Peyer's patch (tissue), 4 donors: ENCODE results near the gene RFPL1. TPM values are rescaled to one million over a fixed set of nuclear protein-coding genes. Genes with fewer than 3 reads are reported as not detected.
"Not testable (repeated sequence)": the region's sequence is repeated elsewhere in the genome, so short reads cannot be mapped to it uniquely, and the experiment has no call there.

Experiments used
- DNase-seq, 3 donors: peaks; one replicate each; pipeline ENCODE4 v3.0.0-alpha.2; 2017 to 2019
- H3K27ac ChIP-seq, 4 donors: fragments of 200-600 bp; sonication (generic); one replicate each; pipeline ENCODE4 v1.5.1; 2016 to 2019
- H3K27me3 ChIP-seq, 2 donors: fragments of 200-600 bp; sonication (generic); one replicate each; pipeline ENCODE4 v1.5.1; 2019
- H3K36me3 ChIP-seq, 3 donors: fragments of 200-600 bp; sonication (generic); one replicate each; pipeline ENCODE4 v1.5.1; 2016 to 2019
- H3K4me1 ChIP-seq, 4 donors: fragments of 200-600 bp; sonication (generic); one replicate each; pipeline ENCODE4 v1.5.1; 2016 to 2019
- H3K4me3 ChIP-seq, 4 donors: fragments of 200-600 bp; sonication (generic); 1 replicate in 3 of 4; 2 replicates in 1 of 4; pipeline ENCODE4 v1.5.1; 2016 to 2019; ENCODE audit warnings: mild to moderate bottlenecking in 1 of 4
- H3K9me3 ChIP-seq, 4 donors: fragments of 200-600 bp; sonication (generic); one replicate each; pipeline ENCODE4 v1.5.1; 2016 to 2019; ENCODE audit warnings: mild to moderate bottlenecking in 1 of 4
- POLR2A ChIP-seq, 2 donors: fragments of 450-650 bp; IDR thresholded peaks; one replicate each; pipeline ENCODE4 v1.5.1; 2017; ENCODE audit warnings: antibody characterized with exemption in 2 of 2, mild to moderate bottlenecking in 2 of 2, moderate library complexity in 2 of 2
- total RNA-seq, 4 donors: library from RNA; depleted of rRNA; stranded (reverse); fragments of >200 nt; gene quantifications; one replicate each; pipeline ENCODE4 v1.1.0, GENCODE V29; 2016
- TF ChIP-seq, protein P1 (sequence below), 6 experiments: fragments of 450-650 bp in 4 of 6; fragments of 200-600 bp in 2 of 6; sonication (generic) in 1 of 6; IDR thresholded peaks; one replicate each; pipeline ENCODE4 v1.5.1; 2017 to 2019; ENCODE audit warnings: antibody characterized with exemption in 6 of 6, mild to moderate bottlenecking in 3 of 6, moderate library complexity in 1 of 6

The RFPL1 gene
- not detected for total RNA-seq

DNA sequence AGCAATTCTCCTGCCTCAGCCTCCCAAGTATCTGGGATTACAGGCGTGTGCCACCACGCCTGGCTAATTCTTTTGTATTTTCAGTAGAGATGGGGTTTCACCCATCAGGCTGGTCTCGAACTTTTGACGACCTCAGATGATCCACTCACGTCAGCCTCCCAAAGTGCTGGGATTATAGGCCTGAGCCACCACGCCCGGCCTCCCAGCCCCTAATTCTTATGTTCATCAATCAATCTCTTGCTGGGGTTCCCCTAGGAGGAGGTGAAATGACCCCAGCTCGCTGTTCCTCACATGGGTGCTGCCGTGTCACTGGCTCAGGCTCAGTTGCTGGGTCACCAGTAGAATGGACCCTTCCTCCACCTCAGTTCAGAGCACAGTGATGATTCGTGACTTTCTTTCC is at the start of gene RFPL1:
RFPL1 (plus strand) TSS at position 301 of the 400 bp plus-strand sequence.
- H3K4me1 ChIP-seq, H3K27me3 ChIP-seq, H3K36me3 ChIP-seq, H3K4me3 ChIP-seq, DNase-seq, H3K9me3 ChIP-seq, H3K27ac ChIP-seq: not testable (repeated sequence)

DNA sequence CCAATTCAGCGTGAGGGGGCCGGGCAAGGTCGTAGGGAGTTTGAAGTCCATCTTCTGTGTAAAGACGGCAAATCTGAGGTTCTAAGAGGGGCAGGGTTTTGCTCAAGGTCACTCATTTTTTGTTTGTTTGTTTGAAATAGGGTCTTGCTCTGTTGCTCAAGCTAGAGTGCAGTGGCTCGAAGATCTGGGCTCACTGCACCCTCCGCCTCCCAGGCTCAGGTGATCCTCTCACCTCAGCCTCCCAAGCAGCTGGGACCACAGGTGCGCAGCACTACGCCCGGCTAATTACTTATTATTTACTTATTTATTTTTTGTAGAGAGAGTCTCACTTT is 49.7 kb upstream of the RFPL1 start:
- H3K9me3 ChIP-seq, result no peaks in the 10 kb centered on the region
- H3K4me1 ChIP-seq, result peaks cover 0 to 52% (median 23%) of the 10 kb centered on the region in 4 donors
- H3K4me3 ChIP-seq, result peak overlapping the region; percentile 67 to 92 (median 80)
- DNase-seq, result no peak
- TF ChIP-seq POLR2A (IDR thresholded peaks at IDR 0.05), result no peak
- TF ChIP-seq, protein P1, sequence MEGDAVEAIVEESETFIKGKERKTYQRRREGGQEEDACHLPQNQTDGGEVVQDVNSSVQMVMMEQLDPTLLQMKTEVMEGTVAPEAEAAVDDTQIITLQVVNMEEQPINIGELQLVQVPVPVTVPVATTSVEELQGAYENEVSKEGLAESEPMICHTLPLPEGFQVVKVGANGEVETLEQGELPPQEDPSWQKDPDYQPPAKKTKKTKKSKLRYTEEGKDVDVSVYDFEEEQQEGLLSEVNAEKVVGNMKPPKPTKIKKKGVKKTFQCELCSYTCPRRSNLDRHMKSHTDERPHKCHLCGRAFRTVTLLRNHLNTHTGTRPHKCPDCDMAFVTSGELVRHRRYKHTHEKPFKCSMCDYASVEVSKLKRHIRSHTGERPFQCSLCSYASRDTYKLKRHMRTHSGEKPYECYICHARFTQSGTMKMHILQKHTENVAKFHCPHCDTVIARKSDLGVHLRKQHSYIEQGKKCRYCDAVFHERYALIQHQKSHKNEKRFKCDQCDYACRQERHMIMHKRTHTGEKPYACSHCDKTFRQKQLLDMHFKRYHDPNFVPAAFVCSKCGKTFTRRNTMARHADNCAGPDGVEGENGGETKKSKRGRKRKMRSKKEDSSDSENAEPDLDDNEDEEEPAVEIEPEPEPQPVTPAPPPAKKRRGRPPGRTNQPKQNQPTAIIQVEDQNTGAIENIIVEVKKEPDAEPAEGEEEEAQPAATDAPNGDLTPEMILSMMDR (IDR thresholded peaks at IDR 0.05), result peak in 1 of 6 experiments; percentile 2
- H3K36me3 ChIP-seq, result no peaks in the 10 kb centered on the region
- peak overlapping the region; percentile 76 to 95 (median 88) for H3K27ac ChIP-seq
- no peaks in the 10 kb centered on the region for H3K27me3 ChIP-seq

DNA sequence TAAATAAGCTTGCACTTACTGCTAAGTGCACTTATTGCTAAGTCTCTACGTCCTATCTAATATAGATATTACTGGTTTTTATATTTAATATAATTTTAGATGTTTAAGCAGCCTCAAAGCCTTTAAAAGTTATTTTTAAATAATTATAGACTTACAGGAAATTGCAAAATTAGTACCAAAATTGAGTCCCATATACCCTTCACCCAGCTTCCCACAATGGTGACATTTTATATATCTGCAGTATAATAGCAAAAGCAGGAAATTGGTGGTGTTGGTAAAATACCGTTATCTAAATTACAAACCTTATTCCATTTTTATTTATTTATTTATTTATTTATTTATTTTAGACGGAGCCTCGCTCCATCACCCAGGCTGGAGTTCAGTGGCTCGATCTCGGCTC is 48.1 kb upstream of the RFPL1 start:
- no peaks in the 10 kb centered on the region for H3K9me3 ChIP-seq
- peaks cover 0 to 45% (median 11%) of the 10 kb centered on the region in 4 donors for H3K4me1 ChIP-seq
- no peak overlapping the region for H3K27ac ChIP-seq
- no peak for DNase-seq
- TF ChIP-seq, protein P1 (IDR thresholded peaks at IDR 0.05), result no peak
- TF ChIP-seq POLR2A (IDR thresholded peaks at IDR 0.05), result no peak
- no peaks in the 10 kb centered on the region for H3K36me3 ChIP-seq
- no peak overlapping the region for H3K4me3 ChIP-seq
- no peaks in the 10 kb centered on the region for H3K27me3 ChIP-seq

DNA sequence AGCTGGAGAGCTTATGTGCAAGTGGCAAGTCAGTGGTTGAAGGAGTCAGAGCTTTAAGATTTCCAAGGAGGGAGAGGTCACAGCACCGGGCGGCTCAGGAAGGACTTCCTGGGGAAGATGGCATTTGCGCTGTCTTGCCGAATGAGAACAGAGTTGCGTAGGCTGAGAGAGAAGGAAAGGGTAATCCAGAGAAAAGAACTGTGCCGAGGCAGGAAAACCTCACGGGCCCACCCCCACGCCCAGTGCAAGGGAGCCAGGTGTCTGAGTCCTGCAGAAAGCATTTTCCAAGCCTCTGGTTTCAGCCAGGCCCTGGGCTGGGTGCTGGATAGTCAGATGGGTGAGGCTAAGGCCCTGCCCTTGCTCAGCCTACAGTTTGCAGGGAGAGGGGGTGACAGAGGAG is 46.8 kb upstream of the RFPL1 start:
- no peaks in the 10 kb centered on the region for H3K36me3 ChIP-seq
- H3K27me3 ChIP-seq, result no peaks in the 10 kb centered on the region
- no peak for DNase-seq
- no peaks in the 10 kb centered on the region for H3K9me3 ChIP-seq
- peaks cover 0 to 36% (median 4%) of the 10 kb centered on the region in 4 donors for H3K4me1 ChIP-seq
- H3K27ac ChIP-seq, result no peak overlapping the region
- H3K4me3 ChIP-seq, result no peak overlapping the region
- no peak for TF ChIP-seq POLR2A (IDR thresholded peaks at IDR 0.05)
- TF ChIP-seq, protein P1 (IDR thresholded peaks at IDR 0.05), result no peak

DNA sequence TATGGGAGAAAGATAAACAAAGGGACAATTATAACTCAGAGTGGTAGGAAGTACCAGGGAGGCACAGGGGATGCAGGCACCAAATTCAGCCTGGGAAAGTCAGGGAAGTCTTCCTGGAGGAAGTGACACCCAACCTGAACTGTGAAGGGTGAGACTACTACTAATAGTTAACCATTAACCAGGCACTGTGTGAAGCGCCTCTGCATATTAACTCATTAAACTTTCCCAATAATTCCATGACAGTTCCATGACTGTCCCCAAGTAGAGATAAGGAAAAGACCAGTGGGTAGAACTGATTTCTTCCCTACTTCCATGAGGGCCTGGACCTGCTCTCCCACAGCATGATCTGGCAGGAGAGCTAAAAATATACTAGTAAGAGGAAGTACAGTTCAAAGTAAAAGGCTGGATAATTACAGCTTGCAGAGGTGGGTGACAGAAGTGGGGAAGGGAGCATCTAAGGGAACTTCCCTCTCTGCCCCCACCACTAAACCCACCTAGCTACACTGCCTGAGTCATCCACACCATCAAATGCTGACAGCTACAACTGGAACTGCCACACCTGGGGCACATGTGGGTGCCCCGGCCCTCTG is 45.3 kb upstream of the RFPL1 start:
- Histone ChIP-seq H3K4me3 (no peak overlapping the region), H3K27ac (no peak overlapping the region), H3K4me1 (peaks cover 0 to 26% (median 2%) of the 10 kb centered on the region in 4 donors), H3K27me3 (no peaks in the 10 kb centered on the region), H3K9me3 (no peaks in the 10 kb centered on the region), H3K36me3 (no peaks in the 10 kb centered on the region)
- TF ChIP-seq, protein P1 (IDR thresholded peaks at IDR 0.05), result no peak
- TF ChIP-seq POLR2A (IDR thresholded peaks at IDR 0.05), result no peak
- DNase-seq, result no peak

DNA sequence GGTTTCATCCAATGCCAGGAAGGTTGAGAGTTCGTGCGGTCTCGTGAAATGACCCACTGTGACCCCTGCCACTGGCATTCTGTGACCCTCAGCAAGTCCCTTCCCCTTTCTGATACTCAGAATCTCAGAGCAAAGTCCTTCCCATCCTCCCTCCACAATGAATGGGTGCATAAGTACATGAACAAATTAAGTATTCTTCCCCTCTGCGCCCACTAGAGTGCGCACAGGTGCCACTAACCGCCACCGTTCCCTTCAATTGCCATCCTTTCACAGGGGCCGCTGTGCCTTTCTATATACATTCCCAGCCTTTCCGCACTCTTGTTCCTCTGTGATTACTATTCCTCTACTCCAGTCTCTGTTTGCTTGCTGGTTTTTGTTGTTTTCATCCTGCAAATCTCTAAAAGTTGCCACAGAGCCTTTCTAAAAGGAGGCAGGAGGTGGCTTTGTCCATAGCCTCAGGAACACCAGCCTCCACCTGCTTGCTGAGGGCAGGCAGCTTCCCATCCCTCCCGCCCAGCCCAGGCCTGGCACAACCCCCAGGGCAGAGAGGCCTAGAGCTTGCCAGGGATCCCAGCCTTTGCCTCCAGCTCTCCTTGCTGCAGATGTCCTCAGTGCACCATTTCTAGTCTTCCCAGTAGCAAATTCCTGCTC is 43.3 kb upstream of the RFPL1 start:
- DNase-seq, result peak; percentile 73 to 91 (median 75)
- Histone ChIP-seq H3K36me3 (no peaks in the 10 kb centered on the region), H3K9me3 (no peaks in the 10 kb centered on the region), H3K27ac (no peak overlapping the region), H3K27me3 (no peaks in the 10 kb centered on the region), H3K4me1 (peaks cover 0 to 21% (median 0%) of the 10 kb centered on the region in 4 donors), H3K4me3 (no peak overlapping the region)
- TF ChIP-seq, protein P1 (IDR thresholded peaks at IDR 0.05), result peak; percentile 48 to 87 (median 81)
- no peak for TF ChIP-seq POLR2A (IDR thresholded peaks at IDR 0.05)
